Cardiac ventricle fibroblast (primary cell): ENCODE results near the gene SLC25A34. TPM values are rescaled to one million over a fixed set of nuclear protein-coding genes. Genes with fewer than 3 reads are reported as not detected.

Experiments
- total RNA-seq: library from RNA; depleted of rRNA; stranded (reverse); fragments of >200 nt; gene quantifications from 2 replicates; pipeline ENCODE4 v1.2.3, GENCODE V29; 2015

SLC25A34 gene
- 0.06 and 0.10 TPM in 2 replicates for total RNA-seq

DNA sequence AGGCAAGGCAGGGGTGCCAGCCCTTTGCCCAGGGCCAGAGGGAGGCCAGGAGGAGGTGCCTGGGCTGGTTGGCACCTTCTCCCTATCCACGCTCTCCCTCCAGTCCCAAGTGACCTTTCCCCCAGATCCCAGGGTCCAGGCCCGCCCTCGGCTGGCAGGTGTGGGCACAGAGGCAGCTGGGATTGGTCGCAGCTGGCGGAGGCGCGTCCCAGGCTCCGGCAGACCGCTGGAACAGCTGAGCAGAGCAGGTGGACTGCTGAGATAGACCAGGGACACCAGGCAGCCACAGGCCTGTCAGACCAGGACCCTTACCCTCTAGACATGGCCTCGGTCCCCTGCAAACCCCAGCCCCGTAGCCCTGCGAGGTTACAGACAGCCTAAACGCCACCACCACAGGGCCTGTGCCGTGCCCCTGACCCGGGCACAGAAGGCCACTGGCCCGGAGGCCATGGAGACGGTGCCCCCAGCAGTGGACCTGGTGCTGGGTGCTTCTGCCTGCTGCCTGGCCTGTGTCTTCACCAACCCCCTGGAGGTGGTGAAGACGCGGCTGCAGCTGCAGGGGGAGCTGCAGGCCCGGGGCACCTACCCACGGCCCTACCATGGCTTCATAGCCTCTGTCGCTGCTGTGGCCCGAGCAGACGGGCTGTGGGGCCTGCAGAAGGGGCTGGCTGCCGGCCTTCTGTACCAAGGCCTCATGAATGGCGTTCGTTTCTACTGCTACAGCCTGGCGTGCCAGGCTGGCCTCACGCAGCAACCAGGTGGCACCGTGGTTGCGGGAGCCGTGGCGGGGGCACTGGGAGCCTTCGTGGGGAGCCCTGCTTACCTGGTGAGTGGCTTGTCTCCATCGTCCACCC lies at the start of gene SLC25A34:
TSS of gene SLC25A34 (plus strand) at position 221 of the 854 bp plus-strand sequence. CDS start at position 449, 228 bp downstream.

GRCh38 chr1:15742339-15742801 lies 6.3 kb downstream of the SLC25A34 start, which contains the start of gene TMEM82:
TMEM82 (plus strand) TSS chr1:15742499; CDS start chr1:15742560, 61 bp downstream.

GRCh38 chr1:15758343-15758931 lies 22.4 kb downstream of the SLC25A34 start, which contains the start of gene FBLIM1:
FBLIM1 (plus strand) TSS chr1:15758795; CDS start chr1:15764984, 6,189 bp downstream.

Other genes starting within 250 kb of the SLC25A34 start
- 3.5 and 4.5 TPM in 2 replicates for gene CASP9, start 212.0 kb upstream of the SLC25A34 start, total RNA-seq
- gene DNAJC16, start 209.4 kb upstream of the SLC25A34 start, total RNA-seq = 9.8 and 14.2 TPM in 2 replicates
- gene AGMAT, start 151.2 kb upstream of the SLC25A34 start, total RNA-seq = 0.31 and 0.39 TPM in 2 replicates
- 13.5 and 13.8 TPM in 2 replicates for gene DDI2, start 118.8 kb upstream of the SLC25A34 start, total RNA-seq
- 58.3 and 70.7 TPM in 2 replicates for gene PLEKHM2, start 51.9 kb upstream of the SLC25A34 start, total RNA-seq
- not detected in 2 replicates for gene TMEM82, start 6.2 kb downstream of the SLC25A34 start, total RNA-seq
- 121 and 122 TPM in 2 replicates for gene FBLIM1, start 22.5 kb downstream of the SLC25A34 start, total RNA-seq
- gene UQCRHL, start 71.4 kb downstream of the SLC25A34 start, total RNA-seq = 1.3 TPM in 2 replicates
- gene SPEN, start 111.4 kb downstream of the SLC25A34 start, total RNA-seq = 16.3 and 18.8 TPM in 2 replicates
- 9.2 and 10.0 TPM in 2 replicates for gene ZBTB17, start 239.8 kb downstream of the SLC25A34 start, total RNA-seq